GM10266 (cell line): ENCODE data around the gene MEN1.

ENCODE experiments used
- DNase-seq: peaks from one replicate; pipeline ENCODE4 v3.0.0; 2012; ENCODE audit errors: extremely low spot score
- CTCF ChIP-seq: IDR thresholded peaks from 2 replicates; pipeline ENCODE4 v1.5.1; 2012; ENCODE audit warnings: mild to moderate bottlenecking, low read depth; ENCODE audit not compliant: control insufficient read depth, insufficient read depth; ENCODE audit errors: missing control alignments

The MEN1 gene

DNA sequence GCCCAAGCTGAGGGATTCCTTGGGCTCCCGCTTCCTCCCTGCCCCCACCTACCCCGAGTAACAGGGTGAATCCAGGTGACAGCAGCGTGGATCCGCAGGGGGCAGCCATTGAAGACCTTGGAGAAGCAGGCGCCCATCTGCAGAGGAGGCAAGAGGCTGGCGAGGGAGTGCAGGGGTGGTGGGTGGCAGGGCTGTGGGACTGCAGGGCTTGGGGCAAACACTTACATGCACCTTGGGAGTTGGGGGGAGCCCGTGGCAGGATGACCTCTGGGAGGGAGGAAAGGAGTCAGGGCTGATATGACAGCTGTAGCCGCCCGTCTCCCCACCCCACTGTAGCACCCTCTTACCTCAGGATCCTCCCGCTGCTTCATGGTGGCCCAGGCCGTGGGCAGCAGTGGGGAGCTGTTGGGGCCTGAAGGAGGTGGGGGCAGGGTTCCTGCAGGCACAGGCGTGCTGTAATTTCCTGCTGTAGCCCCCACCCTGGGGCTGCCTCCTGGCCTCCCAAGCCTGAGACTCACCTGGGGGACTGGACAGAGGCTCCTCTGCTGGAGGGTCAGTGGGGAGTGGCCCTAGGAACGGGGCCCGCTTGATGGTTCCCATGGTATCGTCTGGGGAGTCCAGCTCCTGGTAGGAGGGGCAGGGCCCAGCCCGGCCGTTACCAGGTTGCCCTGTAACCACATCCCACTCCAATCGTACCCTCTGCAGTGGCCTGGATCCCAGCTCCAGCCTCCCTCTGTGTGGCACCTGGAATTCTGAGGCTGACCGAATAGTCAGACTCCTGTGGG lies 13.4 kb downstream of the MEN1 start:
- TF ChIP-seq CTCF = no peak
- no peak for DNase-seq

GRCh38 chr11:64796047-64796756 lies 14.1 kb downstream of the MEN1 start:
- no peak for TF ChIP-seq CTCF

GRCh38 chr11:64794526-64794925 lies 15.8 kb downstream of the MEN1 start:
- no peak for DNase-seq
- TF ChIP-seq CTCF = no peak

More at GRCh38 chr11:64796047-64796756, 14.1 kb downstream of the MEN1 start:
- no peak for DNase-seq

DNA sequence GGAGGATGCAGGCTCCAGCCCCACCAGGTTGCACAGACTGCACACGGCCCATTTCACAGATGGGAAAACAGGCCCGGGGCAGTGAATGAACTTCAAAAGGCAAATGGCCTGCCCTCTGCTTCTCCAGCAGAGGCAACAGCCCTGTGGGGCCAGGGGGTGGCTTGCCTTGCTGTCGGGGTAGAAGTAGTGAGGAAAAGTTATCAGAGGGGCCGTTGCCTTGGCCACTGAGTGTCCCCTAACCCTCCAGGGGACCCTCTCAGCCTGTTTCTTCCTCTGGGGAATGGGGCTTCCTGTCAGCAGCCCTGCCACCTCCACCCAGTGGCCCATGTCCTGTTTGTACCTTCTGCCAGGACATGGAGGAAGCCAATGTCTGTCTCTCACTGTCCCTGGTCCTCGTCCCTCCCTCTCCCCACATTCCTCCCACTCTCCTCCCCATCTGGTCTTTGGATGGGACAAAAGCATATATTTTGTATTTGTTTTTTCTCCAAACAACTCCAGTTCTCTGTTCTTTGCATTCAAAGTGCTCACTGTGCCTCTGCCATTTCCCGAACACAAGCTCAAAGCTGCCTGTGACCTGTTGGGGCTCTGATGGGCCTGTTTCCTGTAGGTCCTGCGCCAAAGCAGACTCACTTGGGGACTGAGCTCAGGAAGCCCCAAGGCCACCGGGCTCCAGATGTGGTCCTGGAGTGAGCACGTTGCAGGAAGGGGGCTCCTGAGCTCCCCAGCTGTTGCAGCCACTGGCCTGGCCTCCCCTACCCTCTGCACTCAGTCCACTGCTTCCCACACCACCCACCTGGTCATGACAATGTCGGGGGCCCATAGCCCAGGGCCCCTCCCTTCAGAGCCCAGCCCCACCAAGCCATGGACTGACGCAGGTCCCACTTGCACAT lies 16.8 kb downstream of the MEN1 start:
- DNase-seq = no peak
- TF ChIP-seq CTCF = no peak

DNA sequence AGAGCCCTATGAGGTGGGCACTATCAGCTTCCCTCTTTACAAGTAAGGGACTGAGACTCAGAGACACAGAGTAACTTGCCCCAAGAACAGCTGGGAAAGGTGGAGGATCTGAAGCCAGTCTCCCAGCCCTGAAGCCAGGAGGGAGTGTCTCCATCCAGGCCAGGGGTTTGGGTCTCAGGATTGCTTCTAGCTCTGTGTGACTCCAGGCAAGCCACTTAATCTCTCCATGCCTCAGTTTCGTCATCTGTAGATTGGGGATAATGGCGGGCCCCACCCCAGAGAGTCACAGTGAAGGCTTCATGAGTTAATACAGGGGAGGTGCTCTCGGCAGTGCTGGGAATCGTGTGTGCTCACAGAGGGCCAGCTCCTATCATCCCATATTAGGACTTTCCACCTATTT lies 17.9 kb downstream of the MEN1 start:
- no peak for DNase-seq
- TF ChIP-seq CTCF = no peak

DNA sequence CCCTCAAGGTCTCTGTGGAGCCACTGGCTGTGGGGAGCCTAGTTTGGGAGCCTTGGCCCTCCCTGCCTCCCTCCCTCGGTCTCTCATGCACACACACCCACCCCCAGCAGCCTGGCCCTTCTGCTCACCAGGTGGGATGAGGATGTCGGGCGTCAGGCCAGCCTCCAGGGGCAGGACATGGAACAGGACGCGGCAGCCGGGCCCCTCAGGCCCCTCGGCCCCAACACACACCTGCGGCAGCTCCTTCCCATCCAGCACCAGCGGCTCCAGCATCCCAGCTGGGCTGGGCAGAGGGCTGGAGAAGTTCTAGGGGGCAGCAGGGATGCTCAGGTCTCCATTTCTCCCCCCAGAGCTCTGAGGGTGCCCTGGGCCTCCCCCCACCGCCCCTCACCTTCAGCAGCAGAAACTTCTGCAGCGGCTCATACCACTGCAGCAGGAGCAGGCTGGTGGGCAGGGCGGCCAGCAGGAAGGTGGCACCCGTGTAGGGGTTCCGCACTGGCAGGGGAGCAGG lies 18.5 kb downstream of the MEN1 start:
- no peak for DNase-seq
- TF ChIP-seq CTCF = no peak
